HG02938 (cell line): ENCODE results near the gene VASP.

ENCODE experiments used
- ATAC-seq: cut with Tn5 transposase; IDR thresholded peaks from one replicate; pipeline ENCODE4 v1.9.1; 2021; ENCODE audit warnings: mild to moderate bottlenecking, moderate library complexity; ENCODE audit not compliant: unreplicated experiment

The VASP gene

GRCh38 chr19:45514376-45515051 lies 7.2 kb downstream of the VASP start:
- no peak for ATAC-seq

DNA sequence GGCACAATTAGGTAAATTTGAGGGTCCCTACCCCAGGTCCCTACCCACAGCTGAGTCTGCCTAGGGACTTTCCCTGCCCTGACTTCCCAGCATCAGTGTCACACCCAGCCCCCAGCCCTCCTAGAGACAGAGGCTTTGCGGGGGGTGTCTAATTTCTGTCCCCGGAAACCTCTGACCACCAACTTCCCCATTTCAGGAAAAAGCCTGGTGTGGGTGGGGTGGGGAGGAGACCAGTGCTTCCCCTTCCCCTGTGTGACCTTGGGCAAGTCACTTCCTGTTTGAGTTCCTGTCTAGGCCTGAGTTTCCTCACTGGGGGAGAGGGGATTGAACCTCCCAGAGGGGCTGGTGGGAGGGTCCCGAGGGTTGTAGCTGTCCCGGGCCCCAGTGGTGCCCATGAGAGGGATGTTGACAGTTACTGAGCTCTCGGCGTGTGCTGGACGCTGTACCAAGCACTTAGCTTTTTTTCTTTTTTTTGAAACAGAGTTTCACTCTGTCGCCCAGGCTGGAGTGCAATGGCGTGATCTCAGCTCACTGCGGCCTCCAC lies 7.9 kb downstream of the VASP start:
- ATAC-seq, result no peak

- ATAC-seq, result no peak
Observed at GRCh38 chr19:45515807-45516401, 8.6 kb downstream of the VASP start.

DNA sequence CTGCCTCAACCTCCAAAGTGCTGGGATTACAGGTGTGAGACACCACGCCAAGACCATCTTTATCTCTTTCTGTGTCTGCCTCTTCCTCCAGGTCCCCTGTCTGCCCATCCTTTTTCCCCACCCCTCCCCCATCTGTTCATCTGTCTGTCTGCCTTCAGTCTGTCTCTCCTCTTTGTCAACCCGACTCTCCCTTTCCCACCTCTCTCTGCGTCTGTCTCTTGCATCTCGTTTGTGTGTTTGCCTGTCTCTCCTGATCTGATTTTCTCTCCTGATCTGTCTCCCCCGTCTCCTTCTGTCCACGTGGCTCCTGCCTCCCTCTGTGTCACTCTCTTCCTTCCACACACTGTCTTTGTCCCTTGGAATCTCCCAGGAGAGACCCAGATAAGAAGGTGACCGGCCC lies 10.0 kb downstream of the VASP start:
- no peak for ATAC-seq

DNA sequence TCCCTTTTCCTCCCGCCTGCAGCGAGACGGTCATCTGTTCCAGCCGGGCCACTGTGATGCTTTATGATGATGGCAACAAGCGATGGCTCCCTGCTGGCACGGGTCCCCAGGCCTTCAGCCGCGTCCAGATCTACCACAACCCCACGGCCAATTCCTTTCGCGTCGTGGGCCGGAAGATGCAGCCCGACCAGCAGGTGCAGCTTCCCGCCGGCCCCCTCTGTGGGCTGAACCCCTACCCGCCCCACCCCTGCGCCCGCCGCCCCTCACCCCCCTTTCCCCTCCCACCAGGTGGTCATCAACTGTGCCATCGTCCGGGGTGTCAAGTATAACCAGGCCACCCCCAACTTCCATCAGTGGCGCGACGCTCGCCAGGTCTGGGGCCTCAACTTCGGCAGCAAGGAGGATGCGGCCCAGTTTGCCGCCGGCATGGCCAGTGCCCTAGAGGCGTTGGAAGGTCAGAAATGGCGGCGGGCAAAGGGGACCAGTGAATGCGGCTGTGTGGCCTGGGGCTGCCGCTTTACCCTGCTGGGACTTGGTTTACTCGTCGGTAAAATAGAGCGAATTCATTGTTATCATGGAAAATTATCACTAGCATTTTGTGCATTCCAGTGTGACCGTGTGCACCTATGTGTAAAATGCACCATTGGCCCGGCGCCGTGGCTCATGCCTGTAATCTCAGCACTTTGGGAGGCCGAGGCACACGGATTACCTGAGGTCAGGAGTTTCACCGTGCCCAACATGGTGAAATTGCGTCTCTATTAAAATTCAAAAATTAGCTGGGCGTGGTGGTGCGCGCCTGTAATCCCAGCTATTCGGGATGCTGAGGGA lies 10.6 kb downstream of the VASP start:
- no peak for ATAC-seq

- ATAC-seq, result no peak
Observed at GRCh38 chr19:45518469-45518826, 11.2 kb downstream of the VASP start.

GRCh38 chr19:45522010-45522941 lies 15.0 kb downstream of the VASP start:
- no peak for ATAC-seq

DNA sequence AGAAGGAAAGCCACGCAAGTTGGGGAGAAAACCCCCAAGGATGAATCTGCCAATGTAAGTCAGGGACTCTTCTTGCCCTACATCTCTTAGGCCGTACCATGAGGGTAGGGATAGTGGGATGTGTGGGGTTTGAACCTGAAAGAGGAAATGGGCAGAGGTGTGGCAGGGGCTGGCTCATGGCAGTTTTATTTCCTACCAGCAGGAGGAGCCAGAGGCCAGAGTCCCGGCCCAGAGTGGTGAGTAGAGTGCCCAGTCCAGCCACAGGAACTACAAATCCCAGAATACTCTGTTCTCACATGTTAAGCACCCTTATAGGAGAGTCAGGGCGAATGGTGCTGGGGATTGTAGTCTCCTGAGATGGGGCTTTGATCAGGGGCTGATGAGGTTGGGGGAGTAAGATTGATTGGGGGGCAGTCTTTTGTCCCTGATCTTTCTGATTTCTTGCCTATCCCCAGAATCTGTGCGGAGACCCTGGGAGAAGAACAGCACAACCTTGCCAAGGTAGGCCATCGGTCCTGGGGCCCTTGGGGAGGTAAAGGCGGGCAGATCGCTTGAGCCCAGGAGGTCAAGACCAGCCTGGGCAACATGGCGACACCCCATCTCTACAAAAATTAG lies 16.5 kb downstream of the VASP start:
- peak; percentile 77 for ATAC-seq

DNA sequence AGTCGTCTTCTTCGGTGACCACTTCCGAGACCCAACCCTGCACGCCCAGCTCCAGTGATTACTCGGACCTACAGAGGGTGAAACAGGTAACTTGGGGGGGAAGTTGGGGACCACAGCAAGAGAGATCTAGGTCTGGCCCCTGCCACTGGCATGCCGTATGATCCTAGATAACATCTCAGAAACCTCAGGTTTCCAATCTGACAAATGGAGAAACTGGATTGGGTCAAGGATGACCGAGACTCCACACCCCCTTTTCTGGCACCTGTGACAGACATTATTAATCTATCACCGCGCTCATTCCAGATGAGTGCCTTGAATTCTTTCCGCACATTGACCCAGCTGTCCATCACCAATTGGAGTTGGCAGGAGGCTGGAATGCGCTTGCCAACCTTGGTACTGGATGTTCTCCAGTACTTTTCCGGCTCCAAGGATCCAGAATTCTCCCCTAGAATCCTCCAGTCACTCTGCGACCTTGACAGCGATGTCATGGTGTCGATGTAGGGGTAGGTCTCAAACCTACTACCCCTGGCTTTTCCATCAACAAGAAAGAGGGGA lies 17.4 kb downstream of the VASP start:
- no peak for ATAC-seq

DNA sequence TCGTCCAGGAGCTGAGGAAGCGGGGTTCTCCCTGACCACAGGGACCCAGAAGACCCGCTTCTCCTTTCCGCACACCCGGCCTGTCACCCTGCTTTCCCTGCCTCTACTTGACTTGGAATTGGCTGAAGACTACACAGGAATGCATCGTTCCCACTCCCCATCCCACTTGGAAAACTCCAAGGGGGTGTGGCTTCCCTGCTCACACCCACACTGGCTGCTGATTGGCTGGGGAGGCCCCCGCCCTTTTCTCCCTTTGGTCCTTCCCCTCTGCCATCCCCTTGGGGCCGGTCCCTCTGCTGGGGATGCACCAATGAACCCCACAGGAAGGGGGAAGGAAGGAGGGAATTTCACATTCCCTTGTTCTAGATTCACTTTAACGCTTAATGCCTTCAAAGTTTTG lies 18.9 kb downstream of the VASP start:
- ATAC-seq, result no peak

GRCh38 chr19:45526971-45527370 lies 19.7 kb downstream of the VASP start:
- ATAC-seq, result no peak

- no peak for ATAC-seq
Observed at GRCh38 chr19:45527731-45528130, 20.5 kb downstream of the VASP start.

GRCh38 chr19:45528149-45528743 lies 21.0 kb downstream of the VASP start:
- no peak for ATAC-seq

- ATAC-seq, result no peak
Observed at GRCh38 chr19:45528744-45529419, 21.6 kb downstream of the VASP start.

DNA sequence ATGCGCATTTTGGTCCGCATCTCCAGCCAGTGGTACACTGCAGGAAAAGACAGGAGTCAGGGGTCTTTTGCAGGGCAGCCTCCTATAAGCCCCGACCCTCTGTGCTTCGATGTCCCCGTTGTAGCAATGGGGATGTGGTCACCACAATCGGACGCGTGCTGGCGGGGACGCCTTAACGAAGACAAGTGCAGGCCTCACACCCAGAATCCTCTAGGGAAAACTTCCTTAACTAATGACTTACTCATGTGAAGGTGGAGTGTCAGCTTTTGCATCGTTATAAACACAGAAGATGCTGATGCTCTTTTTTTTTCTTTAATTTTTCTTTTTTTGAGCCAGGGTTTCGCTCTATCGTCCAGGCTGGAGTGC lies 22.1 kb downstream of the VASP start:
- no peak for ATAC-seq

DNA sequence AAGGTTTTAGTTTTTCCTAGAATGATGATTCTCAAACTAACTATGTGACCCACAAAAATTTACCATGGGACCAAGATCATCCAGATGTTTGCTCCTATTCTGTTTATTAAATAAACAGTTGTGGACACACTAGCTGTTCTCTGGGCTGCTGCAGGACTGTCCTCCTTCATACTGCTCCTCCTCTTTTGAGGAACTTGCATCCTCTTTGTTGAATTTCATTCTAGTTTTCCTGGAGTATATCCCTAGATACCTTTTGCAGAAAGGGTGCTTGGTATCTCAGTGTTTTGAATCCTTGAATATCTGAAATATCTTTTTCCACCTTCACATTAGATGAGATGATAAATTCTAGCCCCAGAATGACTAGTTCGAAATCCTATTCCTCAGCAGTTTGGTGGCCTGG lies 24.1 kb downstream of the VASP start:
- ATAC-seq, result no peak

DNA sequence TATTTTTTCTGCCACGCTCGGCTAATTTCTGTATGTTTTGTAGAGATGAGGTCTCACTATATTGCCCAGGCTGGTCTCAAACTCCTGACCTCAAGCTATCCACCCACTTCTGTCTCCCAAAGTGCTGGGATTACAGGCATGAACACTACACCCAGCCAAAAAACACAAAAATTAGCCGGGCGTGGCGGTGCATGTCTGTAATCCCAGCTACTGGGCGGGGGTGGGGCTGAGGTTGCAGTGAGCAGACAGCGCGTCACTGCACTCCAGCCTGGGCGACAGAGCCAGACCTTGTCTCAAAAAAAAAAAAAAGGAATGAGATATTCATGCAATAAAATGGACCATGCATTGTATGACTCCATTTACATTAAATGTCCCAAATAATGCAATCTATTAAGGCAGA lies 32.2 kb downstream of the VASP start:
- ATAC-seq, result no peak

- ATAC-seq, result no peak
Observed at GRCh38 chr19:45542234-45542668, 35.0 kb downstream of the VASP start.

GRCh38 chr19:45547211-45547770 lies 40.0 kb downstream of the VASP start:
- no peak for ATAC-seq
